GM12892 (cell line): ENCODE measurements around the gene MTERF4.

Experiments
- POLR2A ChIP-seq: IDR thresholded peaks from 2 replicates; pipeline ENCODE4 v1.6.1; 2011; ENCODE audit warnings: low read depth, low read length, control low read depth
- POLR2AphosphoS5 ChIP-seq: IDR thresholded peaks from 2 replicates; pipeline ENCODE4 v1.6.1; 2011; ENCODE audit warnings: low read depth, low read length, control low read depth
- TAF1 ChIP-seq: IDR thresholded peaks from 2 replicates; pipeline ENCODE4 v1.6.1; 2011; ENCODE audit warnings: low read depth, mild to moderate bottlenecking, control low read depth, low read length, borderline replicate concordance

DNA sequence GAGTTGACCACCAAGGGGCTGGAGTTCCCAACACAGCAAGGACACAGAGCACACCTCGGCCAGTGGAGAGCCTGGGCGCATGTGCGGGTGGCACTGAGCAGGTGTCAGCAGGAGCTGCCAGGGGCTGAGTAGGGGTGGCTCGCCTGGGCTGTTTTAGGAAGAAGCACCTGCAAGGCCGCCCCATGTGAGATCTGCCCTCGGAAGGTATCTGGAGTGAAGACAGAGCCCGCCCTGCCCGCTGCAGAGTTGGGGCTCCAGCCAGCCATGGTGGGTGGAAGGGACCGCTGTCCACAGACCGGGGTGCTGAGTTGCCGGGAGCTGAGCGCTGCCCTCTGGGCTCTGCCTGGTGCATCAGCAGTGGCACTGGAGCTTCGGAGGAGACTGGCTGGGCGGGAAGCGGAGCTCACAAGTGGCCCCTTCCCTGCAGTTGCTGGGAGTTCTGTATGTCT lies 35.2 kb downstream of the MTERF4 start:
- TF ChIP-seq POLR2A, result no peak
- TF ChIP-seq POLR2AphosphoS5, result no peak
- no peak for TF ChIP-seq TAF1
